Measurements from ENCODE around the gene KCNQ1. TPM values are rescaled to one million over a fixed set of nuclear protein-coding genes. Genes with fewer than 3 reads are reported as not detected.

Gene KCNQ1
- total RNA-seq, 2 experiments from 2014 or later = 4.3 to 9.2 TPM

GRCh38 chr11:2549491-2549875, 104.7 kb downstream of the KCNQ1 start:
- Mint-ChIP-seq H3K9me3 (ENCODE audit: low read depth) (no peaks in the 10 kb centered on the region), H3K4me3 (no peak overlapping the region), H3K27ac (no peak overlapping the region), H3K27me3 (no peaks in the 10 kb centered on the region), H3K4me1 (no peaks in the 10 kb centered on the region), H3K36me3 (no peaks in the 10 kb centered on the region)
- ATAC-seq (no peak), DNase-seq (no peak)
- CTCF ChIA-PET = no interaction called here

GRCh38 chr11:2549876-2550605, 105.2 kb downstream of the KCNQ1 start:
- CTCF ChIA-PET = interaction anchor here (1.6 kb wide), 1 partner anchor 18 kb away, joined by 7 read pairs; no protein-coding TSS in a partner anchor
- no peaks in the 10 kb centered on the region for H3K4me1 Mint-ChIP-seq
- H3K4me3 Mint-ChIP-seq = no peak overlapping the region
- no peaks in the 10 kb centered on the region for H3K9me3 Mint-ChIP-seq (ENCODE audit: low read depth)
- no peaks in the 10 kb centered on the region for H3K36me3 Mint-ChIP-seq
- H3K27ac Mint-ChIP-seq = no peak overlapping the region
- ATAC-seq (no peak), DNase-seq (no peak)
- no peaks in the 10 kb centered on the region for H3K27me3 Mint-ChIP-seq

GRCh38 chr11:2550606-2550970, 105.8 kb downstream of the KCNQ1 start:
- Mint-ChIP-seq H3K4me3 (no peak overlapping the region), H3K9me3 (ENCODE audit: low read depth) (no peaks in the 10 kb centered on the region), H3K27me3 (no peaks in the 10 kb centered on the region), H3K36me3 (no peaks in the 10 kb centered on the region), H3K4me1 (no peaks in the 10 kb centered on the region), H3K27ac (no peak overlapping the region)
- CTCF ChIA-PET = interaction anchor here (1.6 kb wide), 1 partner anchor 18 kb away, joined by 7 read pairs; no protein-coding TSS in a partner anchor
- ATAC-seq = no peak
- no peak for DNase-seq

GRCh38 chr11:2551131-2551530, 106.3 kb downstream of the KCNQ1 start:
- no peaks in the 10 kb centered on the region for H3K27me3 Mint-ChIP-seq
- no peak for ATAC-seq
- no peaks in the 10 kb centered on the region for H3K4me1 Mint-ChIP-seq
- no peaks in the 10 kb centered on the region for H3K36me3 Mint-ChIP-seq
- no peak overlapping the region for H3K4me3 Mint-ChIP-seq
- CTCF ChIA-PET = interaction anchor here (1.6 kb wide), 1 partner anchor 19 kb away, joined by 7 read pairs; no protein-coding TSS in a partner anchor
- no peak overlapping the region for H3K27ac Mint-ChIP-seq
- no peak for DNase-seq
- H3K9me3 Mint-ChIP-seq (ENCODE audit: low read depth) = no peaks in the 10 kb centered on the region

- Mint-ChIP-seq H3K27me3 (no peaks in the 10 kb centered on the region), H3K36me3 (no peaks in the 10 kb centered on the region), H3K4me3 (no peak overlapping the region), H3K4me1 (no peaks in the 10 kb centered on the region), H3K9me3 (ENCODE audit: low read depth) (no peaks in the 10 kb centered on the region), H3K27ac (no peak overlapping the region)
- no peak for DNase-seq
- CTCF ChIA-PET = no interaction called here
- no peak for ATAC-seq
Measured at GRCh38 chr11:2552210-2552609, 107.4 kb downstream of the KCNQ1 start.

- Mint-ChIP-seq H3K4me3 (no peak overlapping the region), H3K27me3 (no peaks in the 10 kb centered on the region), H3K36me3 (no peaks in the 10 kb centered on the region), H3K27ac (no peak overlapping the region), H3K4me1 (no peaks in the 10 kb centered on the region), H3K9me3 (ENCODE audit: low read depth) (no peaks in the 10 kb centered on the region)
- ATAC-seq (no peak), DNase-seq (no peak)
- CTCF ChIA-PET = no interaction called here
Measured at GRCh38 chr11:2553198-2553597, 108.4 kb downstream of the KCNQ1 start.

GRCh38 chr11:2553886-2554285, 109.1 kb downstream of the KCNQ1 start:
- Mint-ChIP-seq H3K27me3 (no peaks in the 10 kb centered on the region), H3K27ac (no peak overlapping the region), H3K9me3 (ENCODE audit: low read depth) (no peaks in the 10 kb centered on the region), H3K4me1 (no peaks in the 10 kb centered on the region), H3K4me3 (no peak overlapping the region), H3K36me3 (no peaks in the 10 kb centered on the region)
- no peak for DNase-seq
- CTCF ChIA-PET = interaction anchor here (2.0 kb wide), 1 partner anchor 334 kb away, joined by 5 read pairs; no protein-coding TSS in a partner anchor
- ATAC-seq = no peak

- H3K27ac Mint-ChIP-seq = no peak overlapping the region
- H3K27me3 Mint-ChIP-seq = no peaks in the 10 kb centered on the region
- no peaks in the 10 kb centered on the region for H3K4me1 Mint-ChIP-seq
- ATAC-seq (no peak), DNase-seq (no peak)
- no peaks in the 10 kb centered on the region for H3K36me3 Mint-ChIP-seq
- no peak overlapping the region for H3K4me3 Mint-ChIP-seq
- H3K9me3 Mint-ChIP-seq (ENCODE audit: low read depth) = no peaks in the 10 kb centered on the region
- CTCF ChIA-PET = interaction anchor here (2.0 kb wide), 1 partner anchor 333 kb away, joined by 5 read pairs; no protein-coding TSS in a partner anchor
Measured at GRCh38 chr11:2554338-2555207, 109.8 kb downstream of the KCNQ1 start.

GRCh38 chr11:2555336-2555735, 110.5 kb downstream of the KCNQ1 start:
- Mint-ChIP-seq H3K27me3 (no peaks in the 10 kb centered on the region), H3K27ac (no peak overlapping the region), H3K4me1 (no peaks in the 10 kb centered on the region), H3K36me3 (no peaks in the 10 kb centered on the region), H3K9me3 (ENCODE audit: low read depth) (no peaks in the 10 kb centered on the region), H3K4me3 (no peak overlapping the region)
- ATAC-seq (no peak), DNase-seq (no peak)
- CTCF ChIA-PET = interaction anchor here (2.0 kb wide), 1 partner anchor 333 kb away, joined by 5 read pairs; no protein-coding TSS in a partner anchor

- no peak for ATAC-seq
- CTCF ChIA-PET = interaction anchor here (2.0 kb wide), 1 partner anchor 332 kb away, joined by 5 read pairs; no protein-coding TSS in a partner anchor
- no peak for DNase-seq
- Mint-ChIP-seq H3K4me1 (no peaks in the 10 kb centered on the region), H3K27ac (no peak overlapping the region), H3K4me3 (no peak overlapping the region), H3K36me3 (no peaks in the 10 kb centered on the region), H3K27me3 (no peaks in the 10 kb centered on the region), H3K9me3 (ENCODE audit: low read depth) (no peaks in the 10 kb centered on the region)
Measured at GRCh38 chr11:2555891-2556290, 111.1 kb downstream of the KCNQ1 start.

GRCh38 chr11:2557381-2557780, 112.6 kb downstream of the KCNQ1 start:
- H3K27ac Mint-ChIP-seq = no peak overlapping the region
- ATAC-seq = no peak
- H3K4me3 Mint-ChIP-seq = no peak overlapping the region
- no peaks in the 10 kb centered on the region for H3K4me1 Mint-ChIP-seq
- no peak for DNase-seq
- H3K27me3 Mint-ChIP-seq = no peaks in the 10 kb centered on the region
- no peaks in the 10 kb centered on the region for H3K36me3 Mint-ChIP-seq
- H3K9me3 Mint-ChIP-seq (ENCODE audit: low read depth) = no peaks in the 10 kb centered on the region
- CTCF ChIA-PET = no interaction called here

- H3K36me3 Mint-ChIP-seq = no peaks in the 10 kb centered on the region
- H3K4me1 Mint-ChIP-seq = no peaks in the 10 kb centered on the region
- H3K4me3 Mint-ChIP-seq = no peak overlapping the region
- CTCF ChIA-PET = no interaction called here
- no peak overlapping the region for H3K27ac Mint-ChIP-seq
- DNase-seq = no peak
- ATAC-seq = no peak
- no peaks in the 10 kb centered on the region for H3K27me3 Mint-ChIP-seq
- H3K9me3 Mint-ChIP-seq (ENCODE audit: low read depth) = no peaks in the 10 kb centered on the region
Measured at GRCh38 chr11:2558397-2558796, 113.6 kb downstream of the KCNQ1 start.

- no peak overlapping the region for H3K27ac Mint-ChIP-seq
- H3K27me3 Mint-ChIP-seq = no peaks in the 10 kb centered on the region
- no peaks in the 10 kb centered on the region for H3K9me3 Mint-ChIP-seq (ENCODE audit: low read depth)
- CTCF ChIA-PET = no interaction called here
- no peak for ATAC-seq
- H3K36me3 Mint-ChIP-seq = no peaks in the 10 kb centered on the region
- H3K4me1 Mint-ChIP-seq = no peaks in the 10 kb centered on the region
- DNase-seq = no peak
- H3K4me3 Mint-ChIP-seq = no peak overlapping the region
Measured at GRCh38 chr11:2558861-2559526, 114.2 kb downstream of the KCNQ1 start.
